Measurements from ENCODE around the gene MYO6. TPM values are rescaled to one million over a fixed set of nuclear protein-coding genes. Genes with fewer than 3 reads are reported as not detected.

MYO6 gene
- polyA plus RNA-seq, 1 donor: 88.6 TPM

DNA sequence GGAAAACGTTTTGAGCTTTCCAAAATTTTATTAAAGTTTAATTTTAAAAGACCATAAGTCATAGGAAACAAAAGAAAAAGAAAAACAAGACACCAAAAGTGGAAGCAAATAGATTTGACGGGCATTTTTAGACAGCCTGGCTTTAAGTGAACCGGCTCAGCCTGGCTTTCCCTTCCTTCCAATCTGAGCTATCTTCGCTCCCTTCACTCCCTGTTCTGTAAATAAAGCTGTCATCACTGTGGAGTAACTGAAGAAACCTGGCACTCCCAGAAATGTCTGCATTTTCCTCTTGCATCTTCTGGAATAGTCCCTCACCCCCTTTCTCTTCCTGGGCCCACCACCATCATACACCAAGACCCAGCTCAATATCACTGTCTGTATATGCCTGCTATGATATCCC is 191.5 kb downstream of the MYO6 start:
- peaks cover 11% of the 10 kb centered on the region for H3K27me3 ChIP-seq (ENCODE audit: control insufficient read depth, insufficient read depth, low read length)
- no peaks in the 10 kb centered on the region for H3K9me3 ChIP-seq (ENCODE audit: control insufficient read depth, low read depth, low read length)
- H3K4me1 ChIP-seq (ENCODE audit: control insufficient read depth, insufficient read depth, low read length): no peaks in the 10 kb centered on the region
- no peak overlapping the region for H3K27ac ChIP-seq (ENCODE audit: low read length)
- no peak for DNase-seq
- H3K36me3 ChIP-seq (ENCODE audit: control insufficient read depth, insufficient read depth, low read length): no peaks in the 10 kb centered on the region
- H3K4me3 ChIP-seq (ENCODE audit: low read length): no peak overlapping the region
- WGBS (ENCODE audit: insufficient coverage, low lambda C conversion rate): 50% methylated on average over 2 of the region's 4 CpGs

DNA sequence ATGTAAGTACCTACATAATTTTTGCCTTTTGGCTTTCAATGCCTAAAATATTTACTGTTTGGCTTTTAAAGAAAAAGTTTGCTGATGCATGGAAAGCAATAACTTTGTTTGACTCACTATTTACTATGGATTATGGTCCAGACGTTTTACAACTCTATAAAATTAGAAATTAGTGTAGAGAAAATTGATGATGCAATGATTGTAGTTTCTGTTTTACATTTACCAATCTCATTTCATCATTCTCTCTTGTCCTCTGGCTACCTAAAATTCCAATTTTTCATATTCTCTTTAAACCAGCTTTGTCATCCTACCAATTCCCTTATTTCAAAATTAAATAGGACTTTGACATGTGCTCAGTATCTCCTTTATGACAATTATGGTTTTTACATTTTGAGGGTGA is 192.5 kb downstream of the MYO6 start:
- no peak for DNase-seq
- Histone ChIP-seq H3K36me3 (ENCODE audit: control insufficient read depth, insufficient read depth, low read length) (no peaks in the 10 kb centered on the region), H3K9me3 (ENCODE audit: control insufficient read depth, low read depth, low read length) (no peaks in the 10 kb centered on the region)

DNA sequence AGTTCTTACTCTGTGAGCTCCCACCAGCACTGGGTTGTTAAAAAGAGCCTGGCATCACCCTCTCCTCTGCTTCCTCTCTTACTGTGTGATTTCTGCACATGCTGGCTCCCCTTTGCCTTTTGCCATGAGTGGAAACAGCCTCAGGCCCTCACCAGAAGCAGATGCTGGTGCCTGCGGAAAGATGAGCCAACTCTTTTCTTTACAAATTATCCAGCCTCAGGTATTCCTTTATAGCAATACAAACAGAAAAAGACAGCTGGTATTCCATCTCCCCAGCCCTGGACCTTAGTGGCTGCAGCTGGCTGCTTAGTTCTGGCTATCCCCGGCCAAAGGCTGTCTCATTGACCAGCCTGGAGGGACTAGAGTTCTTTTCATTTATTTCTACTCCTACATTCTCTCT is 194.3 kb downstream of the MYO6 start:
- no peaks in the 10 kb centered on the region for H3K36me3 ChIP-seq (ENCODE audit: control insufficient read depth, insufficient read depth, low read length)
- no CpG with 5 or more reads among the region's 2 CpGs for WGBS (ENCODE audit: insufficient coverage, low lambda C conversion rate)
- no peak overlapping the region for H3K4me3 ChIP-seq (ENCODE audit: low read length)
- no peaks in the 10 kb centered on the region for H3K4me1 ChIP-seq (ENCODE audit: control insufficient read depth, insufficient read depth, low read length)
- H3K9me3 ChIP-seq (ENCODE audit: control insufficient read depth, low read depth, low read length): no peaks in the 10 kb centered on the region
- peaks cover 3% of the 10 kb centered on the region for H3K27me3 ChIP-seq (ENCODE audit: control insufficient read depth, insufficient read depth, low read length)
- no peak overlapping the region for H3K27ac ChIP-seq (ENCODE audit: low read length)
- no peak for DNase-seq

More for the DNA sequence above, 192.5 kb downstream of the MYO6 start:
- no peaks in the 10 kb centered on the region for H3K4me1 ChIP-seq (ENCODE audit: control insufficient read depth, insufficient read depth, low read length)
- H3K27me3 ChIP-seq (ENCODE audit: control insufficient read depth, insufficient read depth, low read length): peaks cover 7% of the 10 kb centered on the region
- H3K4me3 ChIP-seq (ENCODE audit: low read length): no peak overlapping the region
- H3K27ac ChIP-seq (ENCODE audit: low read length): no peak overlapping the region
- WGBS (ENCODE audit: insufficient coverage, low lambda C conversion rate): no CpG with 5 or more reads among the region's 1 CpG

DNA sequence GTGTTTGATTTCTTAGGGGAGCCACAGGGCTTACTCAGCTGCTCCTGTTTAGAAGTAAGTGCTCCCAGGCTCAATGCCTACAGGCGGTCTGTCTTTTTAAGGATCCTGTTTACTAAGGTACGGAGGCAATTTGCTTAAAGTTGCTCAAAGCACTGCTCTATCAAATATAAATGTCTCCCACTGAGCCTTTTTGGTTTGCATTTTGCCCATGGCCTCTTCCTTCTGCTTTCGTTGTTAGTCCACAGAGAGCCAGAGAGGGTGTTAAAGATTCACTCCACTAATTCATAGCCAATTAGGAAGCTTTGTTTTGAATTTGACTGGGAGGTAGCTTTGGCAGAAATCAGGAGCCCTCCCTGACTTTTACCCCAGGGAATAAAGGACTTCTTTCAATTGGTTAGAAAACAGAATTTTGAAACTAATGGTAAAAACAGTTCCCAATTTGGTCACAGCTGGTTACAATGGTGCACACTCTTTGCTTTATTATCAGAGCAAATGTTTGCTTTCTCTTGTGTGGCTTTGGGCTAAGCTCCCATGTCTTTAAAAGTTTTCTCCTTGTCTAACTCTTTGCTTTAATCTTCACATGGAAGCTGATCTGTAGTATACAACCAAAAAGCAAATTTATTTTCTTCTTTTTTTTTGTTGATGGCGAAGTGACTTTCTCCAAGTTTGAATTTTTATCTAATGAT is 197.2 kb downstream of the MYO6 start:
- Histone ChIP-seq H3K9me3 (ENCODE audit: control insufficient read depth, low read depth, low read length) (no peaks in the 10 kb centered on the region), H3K27ac (ENCODE audit: low read length) (no peak overlapping the region), H3K4me1 (ENCODE audit: control insufficient read depth, insufficient read depth, low read length) (no peaks in the 10 kb centered on the region), H3K36me3 (ENCODE audit: control insufficient read depth, insufficient read depth, low read length) (no peaks in the 10 kb centered on the region), H3K4me3 (ENCODE audit: low read length) (no peak overlapping the region), H3K27me3 (ENCODE audit: control insufficient read depth, insufficient read depth, low read length) (peaks cover 4% of the 10 kb centered on the region)
- DNase-seq: no peak
- 60% methylated on average over 1 of the region's 4 CpGs for WGBS (ENCODE audit: insufficient coverage, low lambda C conversion rate)

DNA sequence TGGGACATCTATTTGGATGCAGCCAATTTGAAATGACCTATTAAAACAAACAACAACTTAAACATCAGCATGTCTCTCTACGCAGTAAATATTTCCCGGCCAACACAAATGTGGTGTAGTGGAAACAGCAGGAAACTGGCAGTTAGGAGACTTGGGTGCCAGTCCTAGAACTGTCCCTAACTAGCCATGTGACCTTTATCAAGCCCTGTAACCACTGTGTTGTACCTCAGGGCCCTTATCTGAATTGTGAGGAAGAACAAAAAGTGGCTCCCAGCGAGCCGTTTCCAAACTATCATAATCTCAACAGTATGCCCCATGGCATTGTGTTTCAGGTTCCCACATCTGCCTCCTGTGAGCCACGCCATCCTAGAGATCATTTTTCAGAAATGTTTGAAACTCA is 198.9 kb downstream of the MYO6 start:
- H3K4me1 ChIP-seq (ENCODE audit: control insufficient read depth, insufficient read depth, low read length): no peaks in the 10 kb centered on the region
- peaks cover 4% of the 10 kb centered on the region for H3K27me3 ChIP-seq (ENCODE audit: control insufficient read depth, insufficient read depth, low read length)
- no peaks in the 10 kb centered on the region for H3K9me3 ChIP-seq (ENCODE audit: control insufficient read depth, low read depth, low read length)
- H3K27ac ChIP-seq (ENCODE audit: low read length): no peak overlapping the region
- no peak overlapping the region for H3K4me3 ChIP-seq (ENCODE audit: low read length)
- H3K36me3 ChIP-seq (ENCODE audit: control insufficient read depth, insufficient read depth, low read length): no peaks in the 10 kb centered on the region
- no peak for DNase-seq
- WGBS (ENCODE audit: insufficient coverage, low lambda C conversion rate): no CpG with 5 or more reads among the region's 5 CpGs

DNA sequence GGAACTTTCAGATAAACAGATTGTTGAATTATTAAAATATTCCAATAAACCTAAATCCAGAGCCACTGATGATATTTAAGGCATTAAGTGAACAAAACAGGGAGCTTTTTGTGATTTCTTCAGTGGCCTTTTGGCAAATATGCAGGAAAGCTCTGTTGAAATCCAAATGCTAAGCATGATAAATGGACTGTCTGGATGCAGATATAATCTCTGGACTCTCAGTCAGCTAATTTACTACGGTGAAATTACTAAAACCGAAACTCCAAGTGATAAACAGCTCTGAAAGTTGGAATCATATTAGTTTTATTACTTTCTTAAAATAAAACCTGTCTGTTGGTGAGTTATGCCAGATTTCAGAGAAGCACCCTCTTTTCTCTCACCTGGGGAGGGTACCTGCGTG is 203.1 kb downstream of the MYO6 start:
- H3K4me1 ChIP-seq (ENCODE audit: control insufficient read depth, insufficient read depth, low read length): no peaks in the 10 kb centered on the region
- DNase-seq: no peak
- no peak overlapping the region for H3K27ac ChIP-seq (ENCODE audit: low read length)
- H3K27me3 ChIP-seq (ENCODE audit: control insufficient read depth, insufficient read depth, low read length): peaks cover 2% of the 10 kb centered on the region
- no peak overlapping the region for H3K4me3 ChIP-seq (ENCODE audit: low read length)
- H3K9me3 ChIP-seq (ENCODE audit: control insufficient read depth, low read depth, low read length): no peaks in the 10 kb centered on the region
- WGBS (ENCODE audit: insufficient coverage, low lambda C conversion rate): no CpG with 5 or more reads among the region's 3 CpGs
- no peaks in the 10 kb centered on the region for H3K36me3 ChIP-seq (ENCODE audit: control insufficient read depth, insufficient read depth, low read length)

DNA sequence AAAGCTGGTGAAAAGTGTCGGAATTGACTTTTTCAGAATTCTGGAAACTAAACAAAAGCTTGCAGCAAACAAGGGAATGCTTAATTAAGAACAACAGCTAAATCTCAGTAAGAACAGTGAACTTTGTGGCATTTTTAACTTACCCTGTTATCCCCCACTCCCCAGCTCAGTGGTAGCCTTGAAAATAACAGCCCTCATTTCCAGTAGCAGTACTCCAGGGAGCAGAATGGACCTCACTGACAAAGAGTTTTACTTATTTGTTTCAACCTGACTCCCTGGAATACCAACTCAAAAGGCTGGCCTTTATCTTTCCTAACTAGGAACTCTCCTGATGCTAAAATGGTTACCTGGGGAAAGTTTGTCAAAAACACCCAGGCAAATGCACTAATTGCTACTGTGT is 214.5 kb downstream of the MYO6 start:
- Histone ChIP-seq H3K27me3 (ENCODE audit: control insufficient read depth, insufficient read depth, low read length) (no peaks in the 10 kb centered on the region), H3K27ac (ENCODE audit: low read length) (no peak overlapping the region), H3K9me3 (ENCODE audit: control insufficient read depth, low read depth, low read length) (no peaks in the 10 kb centered on the region), H3K4me3 (ENCODE audit: low read length) (no peak overlapping the region), H3K4me1 (ENCODE audit: control insufficient read depth, insufficient read depth, low read length) (no peaks in the 10 kb centered on the region), H3K36me3 (ENCODE audit: control insufficient read depth, insufficient read depth, low read length) (no peaks in the 10 kb centered on the region)
- WGBS (ENCODE audit: insufficient coverage, low lambda C conversion rate): no CpG with 5 or more reads among the region's 1 CpG
- no peak for DNase-seq

DNA sequence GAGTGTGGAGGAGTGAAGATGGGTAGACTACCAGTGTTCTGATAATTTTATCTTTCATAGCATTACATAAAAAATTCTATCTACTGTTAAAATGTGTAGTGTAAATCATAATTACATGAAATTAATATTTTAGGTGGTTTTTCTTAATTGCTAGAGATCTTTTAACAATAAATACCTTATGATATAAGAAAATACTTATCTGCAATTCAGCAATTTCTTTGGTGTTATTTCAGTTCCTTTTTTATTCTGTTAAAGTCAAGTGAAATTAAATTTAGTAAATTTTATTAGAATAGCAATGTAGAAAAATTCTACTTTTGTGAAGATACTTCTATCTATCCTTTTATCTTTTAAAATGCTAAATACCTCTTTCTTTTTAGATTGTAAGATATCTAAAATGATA is 219.1 kb downstream of the MYO6 start:
- no peak for DNase-seq
- Histone ChIP-seq H3K27me3 (ENCODE audit: control insufficient read depth, insufficient read depth, low read length) (no peaks in the 10 kb centered on the region), H3K9me3 (ENCODE audit: control insufficient read depth, low read depth, low read length) (no peaks in the 10 kb centered on the region), H3K4me1 (ENCODE audit: control insufficient read depth, insufficient read depth, low read length) (no peaks in the 10 kb centered on the region), H3K27ac (ENCODE audit: low read length) (no peak overlapping the region), H3K4me3 (ENCODE audit: low read length) (no peak overlapping the region), H3K36me3 (ENCODE audit: control insufficient read depth, insufficient read depth, low read length) (no peaks in the 10 kb centered on the region)

Other genes starting within 250 kb of the MYO6 start
- 93.0 TPM for gene SENP6, start 147.4 kb upstream of the MYO6 start, polyA plus RNA-seq